IMR-90 (cell line): ENCODE measurements around the gene SLC37A1. TPM values are rescaled to one million over a fixed set of nuclear protein-coding genes. Genes with fewer than 3 reads are reported as not detected.

Source experiments
- BHLHE40 ChIP-seq: fragments of 150-350 bp; IDR thresholded peaks from 2 replicates; pipeline ENCODE4 v1.6.1; 2016; ENCODE audit warnings: mild to moderate bottlenecking, low read depth, low read length
- MAZ ChIP-seq: IDR thresholded peaks from 2 replicates; pipeline ENCODE4 v1.6.1; 2012; ENCODE audit warnings: low read depth, mild to moderate bottlenecking, low read length, improper control_type of control experiment, moderate library complexity, borderline replicate concordance
- MXI1 ChIP-seq: IDR thresholded peaks from 2 replicates; pipeline ENCODE4 v1.6.1; 2012; ENCODE audit warnings: low read depth, mild to moderate bottlenecking, low read length, moderate library complexity, borderline replicate concordance
- NFE2L2 ChIP-seq: fragments of 150-350 bp; IDR thresholded peaks from 2 replicates; pipeline ENCODE4 v1.6.1; 2016; ENCODE audit warnings: low read depth, mild to moderate bottlenecking, low read length
- RAD21 ChIP-seq: IDR thresholded peaks from 2 replicates; pipeline ENCODE4 v1.6.1; 2012; ENCODE audit warnings: low read length, improper control_type of control experiment
- RFX5 ChIP-seq: IDR thresholded peaks from 2 replicates; pipeline ENCODE4 v1.8.0; 2012; ENCODE audit warnings: low read depth, mild to moderate bottlenecking, low read length, moderate library complexity
- SMC3 ChIP-seq: fragments of 150-350 bp; IDR thresholded peaks from 2 replicates; pipeline ENCODE4 v1.6.1; 2016; ENCODE audit warnings: low read depth, mild to moderate bottlenecking, antibody characterized with exemption, low read length, moderate library complexity
- polyA plus RNA-seq, 3 experiments: library from polyadenylated mRNA; depleted of rRNA; stranded (reverse); fragments of >200 nt; gene quantifications; 2 replicates each; pipeline ENCODE4 v1.2.3, GENCODE V29; 2012; ENCODE audit warnings: low replicate concordance in 1 of 3
- total RNA-seq: library from RNA; depleted of rRNA; stranded (reverse); fragments of >200 nt; gene quantifications from 2 replicates; pipeline ENCODE4 v1.2.3, GENCODE V29; 2012

The SLC37A1 gene
- total and polyA plus RNA-seq, 2 of the 4 experiments (the other 2 are of a cell fraction), result 0.36 to 0.48 TPM

DNA sequence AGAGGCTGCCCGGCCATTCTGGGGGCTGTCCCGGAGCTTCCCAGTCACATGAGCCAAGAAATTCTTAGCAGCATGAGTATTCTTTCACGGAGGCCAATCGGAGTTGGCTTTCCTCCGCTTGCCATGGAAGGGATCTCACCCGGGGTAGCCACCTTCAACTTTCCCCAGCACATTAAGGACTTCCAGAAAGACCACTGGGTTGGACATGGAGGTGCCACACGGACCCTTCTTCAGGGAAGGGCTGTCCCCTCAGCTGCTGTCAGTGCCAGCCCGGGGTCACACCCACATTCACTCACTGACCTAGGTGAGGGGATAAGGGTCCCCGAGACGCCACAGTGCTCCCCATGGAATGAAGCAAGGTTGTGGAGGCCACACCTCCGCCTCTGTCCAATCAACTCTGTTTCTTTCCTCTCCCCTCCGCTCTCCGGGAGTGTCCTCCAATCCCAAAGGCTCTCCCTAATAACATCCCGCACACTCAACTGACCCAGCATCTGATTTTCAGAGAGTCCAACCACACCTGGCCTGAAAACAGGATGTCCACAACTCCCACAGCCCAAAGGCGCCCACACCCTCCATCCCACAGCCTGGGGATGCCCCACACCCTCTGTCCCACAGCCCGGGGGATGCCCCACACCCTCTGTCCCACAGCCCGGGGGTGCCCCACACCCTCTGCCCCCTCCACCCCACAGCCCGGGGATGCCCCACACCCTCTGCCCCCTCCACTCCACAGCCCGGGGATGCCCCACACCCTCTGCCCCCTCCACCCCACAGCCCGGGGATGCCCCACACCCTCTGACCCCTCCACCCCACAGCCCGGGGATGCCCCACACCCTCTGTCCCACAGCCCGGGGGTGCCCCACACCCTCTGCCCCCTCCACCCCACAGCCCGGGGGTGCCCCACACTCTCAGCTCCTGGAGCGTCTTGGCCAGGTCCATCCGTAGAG lies 37.0 kb upstream of the SLC37A1 start (continued):
- TF ChIP-seq SMC3 (no peak), RAD21 (no peak), BHLHE40 (no peak), MXI1 (no peak), RFX5 (no peak), MAZ (no peak), NFE2L2 (no peak)
